ENCODE results near the gene SPTSSB.

SPTSSB gene

GRCh38 chr3:161337311-161337710, 34.0 kb downstream of the SPTSSB start:
- no peak for DNase-seq

GRCh38 chr3:161336661-161337060, 34.7 kb downstream of the SPTSSB start:
- no peak for DNase-seq

GRCh38 chr3:161333696-161334095, 37.6 kb downstream of the SPTSSB start:
- no peak for DNase-seq

GRCh38 chr3:161332792-161333191, 38.5 kb downstream of the SPTSSB start:
- DNase-seq: no peak

GRCh38 chr3:161325059-161325458, 46.3 kb downstream of the SPTSSB start:
- no peak for DNase-seq

- no peak for DNase-seq
Measured at GRCh38 chr3:161323926-161324621, 47.2 kb downstream of the SPTSSB start.

DNA sequence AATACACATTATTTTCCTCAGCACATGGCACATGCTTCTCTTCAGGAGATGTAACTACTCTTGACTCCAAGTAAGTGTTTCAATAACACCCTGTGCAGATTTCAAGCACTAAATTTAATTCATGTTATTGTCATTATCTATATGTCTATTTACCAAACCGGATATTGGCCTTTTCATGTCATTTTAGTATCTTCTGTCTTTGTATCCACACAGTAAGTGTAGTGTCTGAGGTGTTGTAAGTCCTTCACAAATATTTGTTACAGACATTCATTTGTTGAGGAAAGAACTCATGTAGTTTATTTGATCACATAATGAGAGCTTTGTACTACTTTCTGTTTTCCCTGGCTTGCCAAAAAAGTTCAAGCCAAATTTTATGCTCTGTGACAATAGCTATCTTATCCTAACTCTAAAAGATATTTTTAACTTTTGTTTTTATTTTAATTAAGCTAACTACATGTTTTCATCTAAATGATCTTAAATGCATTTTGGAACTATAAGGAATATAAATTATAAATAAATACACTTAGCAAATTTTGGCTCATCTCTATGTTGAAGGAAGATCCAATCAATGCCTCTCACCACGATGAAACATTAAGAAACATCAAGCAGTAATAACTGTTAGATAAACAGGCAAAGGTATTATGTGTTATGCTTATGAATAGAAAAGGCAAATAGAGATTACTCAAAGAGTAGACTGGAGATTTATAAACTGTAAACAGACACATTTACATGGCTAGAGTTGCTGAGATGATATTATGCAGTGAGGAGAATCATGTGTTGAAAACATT, 48.3 kb downstream of the SPTSSB start:
- DNase-seq: no peak

- DNase-seq: no peak
Measured at GRCh38 chr3:161320837-161321236, 50.5 kb downstream of the SPTSSB start.

- no peak for DNase-seq
Measured at GRCh38 chr3:161319867-161320266, 51.5 kb downstream of the SPTSSB start.

DNA sequence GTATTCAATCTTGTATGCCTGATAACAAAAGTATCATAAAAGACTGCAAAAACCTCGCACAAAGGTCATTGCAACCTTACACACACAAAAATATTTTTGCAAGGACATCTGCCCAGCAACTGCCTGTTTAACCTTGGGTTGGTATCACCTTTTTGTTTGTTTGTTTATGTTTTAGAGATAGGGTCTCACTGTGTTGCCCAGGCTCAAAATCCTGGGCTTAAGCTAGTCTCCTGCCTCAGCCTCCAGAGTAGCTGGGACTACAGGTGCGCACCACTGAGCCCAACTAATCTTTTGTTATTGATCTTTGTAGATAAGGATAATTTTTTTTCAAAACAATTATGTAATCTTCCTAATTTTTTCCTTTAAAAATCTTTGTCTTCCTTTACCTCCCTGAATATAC, 54.2 kb downstream of the SPTSSB start:
- DNase-seq: no peak

DNA sequence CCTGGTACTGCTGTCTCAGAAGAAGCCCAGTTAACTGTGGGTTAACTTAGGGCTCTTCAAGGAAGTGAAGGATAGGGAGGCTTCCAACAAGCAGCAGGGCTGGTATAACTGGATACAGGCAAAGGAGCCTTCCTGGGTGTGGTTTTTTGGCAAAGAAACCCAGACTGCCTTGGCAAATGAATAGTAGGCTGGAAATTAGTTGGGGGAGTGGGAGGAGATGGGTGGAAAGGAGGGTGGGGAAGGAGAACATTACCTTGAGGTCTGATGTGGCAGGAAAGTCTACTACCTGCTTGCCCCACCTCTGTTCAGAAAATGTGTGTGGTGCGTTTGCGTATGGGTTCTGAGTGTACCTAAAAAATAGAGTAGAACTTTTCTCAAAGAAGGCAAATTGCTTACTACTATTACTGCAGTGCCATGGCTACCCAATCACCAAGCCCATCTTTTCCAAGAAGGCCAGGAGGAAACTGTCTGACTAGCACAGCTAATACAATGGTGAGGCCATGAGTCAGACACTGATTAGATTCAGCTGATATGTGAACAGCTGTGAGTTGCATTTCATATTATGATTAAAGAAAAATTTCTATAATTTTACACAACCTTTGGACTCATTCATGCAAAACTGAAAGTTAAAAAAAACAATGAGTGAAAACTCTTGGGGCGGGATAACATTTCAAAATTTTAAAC, 55.2 kb downstream of the SPTSSB start:
- DNase-seq: no peak

DNA sequence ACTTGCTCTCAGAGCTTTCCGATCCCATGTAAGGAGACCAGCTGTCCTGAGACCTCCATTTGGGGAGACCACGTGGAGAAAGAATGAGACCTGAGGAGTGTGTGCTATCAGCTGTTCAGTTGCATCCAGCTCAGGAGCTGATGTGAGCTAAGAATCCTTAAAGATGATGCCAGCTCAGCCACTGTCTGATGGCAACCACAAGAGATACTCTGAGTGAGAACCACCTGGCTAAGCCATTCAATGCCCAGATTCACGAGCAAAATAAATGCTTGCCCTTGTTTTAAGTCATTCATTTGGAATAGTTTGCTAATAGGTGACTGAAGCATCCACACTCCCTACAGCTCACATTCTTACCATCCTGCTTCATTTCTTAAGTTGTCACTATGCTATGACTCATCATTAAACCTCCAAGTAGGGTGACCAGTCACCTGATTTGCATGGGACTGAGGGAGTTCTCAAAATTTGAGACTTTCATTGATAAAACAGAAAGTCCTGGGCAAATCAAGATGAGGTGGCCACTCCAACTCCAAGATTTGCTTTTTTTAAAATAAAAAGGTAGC, 56.4 kb downstream of the SPTSSB start:
- no peak for DNase-seq

- no peak for DNase-seq
Measured at GRCh38 chr3:161310649-161311423, 60.5 kb downstream of the SPTSSB start.

DNA sequence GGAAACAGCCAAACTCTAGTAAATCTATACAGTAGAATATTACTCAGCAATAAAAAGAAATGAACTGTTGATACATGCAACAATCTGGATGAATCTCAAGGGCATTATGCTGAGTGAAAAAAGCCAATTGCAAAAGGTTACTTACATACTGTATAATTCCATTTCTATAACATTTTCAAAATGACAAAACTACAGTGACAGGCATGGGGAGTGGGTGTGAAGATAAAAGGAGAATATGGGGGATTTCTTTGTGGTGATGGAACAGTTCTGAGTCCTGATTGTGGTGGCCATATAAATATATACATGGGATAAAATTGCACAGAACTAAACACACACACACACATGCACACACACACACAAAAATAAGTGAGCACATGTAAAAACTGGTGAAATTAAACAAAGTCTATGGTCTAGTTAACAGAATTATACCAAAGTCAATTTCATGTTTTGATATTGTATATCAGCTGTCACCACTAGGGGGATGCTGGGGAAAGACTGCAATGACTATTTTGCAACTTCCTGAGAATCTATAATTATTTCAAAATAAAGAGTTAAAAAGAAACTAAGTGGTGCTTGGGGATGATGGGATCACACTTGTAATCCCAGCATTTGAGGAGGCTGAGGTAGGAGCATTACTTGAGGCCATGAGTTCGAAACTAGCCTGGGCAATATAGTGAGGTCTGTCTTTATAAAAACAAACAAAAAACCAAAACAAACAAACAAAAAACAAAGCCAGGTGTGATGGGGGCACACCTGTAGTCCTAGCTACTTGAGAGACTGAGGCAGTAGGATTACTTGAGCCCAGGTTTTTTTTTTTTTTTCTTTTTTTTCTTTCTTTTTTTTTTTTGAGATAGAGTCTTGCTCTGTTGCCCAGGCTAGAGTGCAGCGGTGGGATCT, 66.0 kb downstream of the SPTSSB start:
- peak; percentile 14 for DNase-seq

GRCh38 chr3:161296814-161297213, 74.5 kb downstream of the SPTSSB start:
- DNase-seq: no peak

DNA sequence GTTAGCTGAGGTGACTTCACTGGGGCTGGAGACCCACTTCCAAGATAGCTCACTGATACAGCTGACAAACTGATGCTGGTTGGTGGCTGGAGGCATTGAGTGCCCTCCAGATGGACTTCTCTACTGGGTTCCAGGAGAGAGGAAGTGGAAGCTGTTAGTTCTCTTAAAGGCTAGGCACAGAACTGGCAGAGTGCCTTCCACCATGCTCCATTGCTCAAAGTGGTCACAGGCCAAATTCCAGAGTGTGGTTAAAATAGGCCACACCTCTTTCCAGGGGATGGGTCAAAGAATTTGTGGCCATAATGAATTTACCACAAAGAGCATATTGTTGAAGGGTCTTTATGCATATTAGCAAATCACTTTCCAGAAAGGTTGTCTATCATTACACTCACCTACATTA, 76.0 kb downstream of the SPTSSB start:
- no peak for DNase-seq

Data from fibroblast of skin of right quadriceps (primary cell).